Naive B cell (primary cell): ENCODE data around the gene PCED1B. TPM values are rescaled to one million over a fixed set of nuclear protein-coding genes. Genes with fewer than 3 reads are reported as not detected.

Experiments used
- ATAC-seq, 2 donors: fragments of 150-1000 bp; cut with Tn5 transposase; 2 replicates each; pipeline ENCODE4 v1.10.0; 2021; ENCODE audit warnings: low read depth in 2 of 2, mild to moderate bottlenecking in 2 of 2, moderate library complexity in 2 of 2
- DNase-seq: peaks from one replicate; pipeline ENCODE4 v3.0.0; 2022
- H3K27ac Mint-ChIP-seq, 6 donors: one replicate each; pipeline ENCODE4 v1.8.0; 2020 to 2022; ENCODE audit warnings: mild to moderate bottlenecking in 6 of 6, mixed read lengths in 6 of 6, moderate library complexity in 5 of 6, inconsistent platforms in 2 of 6
- H3K27me3 Mint-ChIP-seq, 3 donors: one replicate each; pipeline ENCODE4 v1.8.0; 2021 to 2022; ENCODE audit warnings: mixed read lengths in 3 of 3, mild to moderate bottlenecking in 1 of 3
- H3K36me3 Mint-ChIP-seq, 2 donors: one replicate each; pipeline ENCODE4 v1.8.0; 2020 to 2022; ENCODE audit warnings: mixed read lengths in 2 of 2, inconsistent platforms in 1 of 2, mild to moderate bottlenecking in 1 of 2
- H3K4me1 Mint-ChIP-seq, 3 donors: one replicate each; pipeline ENCODE4 v1.8.0; 2020 to 2022; ENCODE audit warnings: mixed read lengths in 3 of 3, inconsistent platforms in 1 of 3, mild to moderate bottlenecking in 1 of 3, moderate library complexity in 1 of 3
- H3K4me3 Mint-ChIP-seq, 8 donors: one replicate each; pipeline ENCODE4 v1.8.0; 2020 to 2022; ENCODE audit warnings: mild to moderate bottlenecking in 8 of 8, mixed read lengths in 8 of 8, moderate library complexity in 8 of 8, inconsistent platforms in 2 of 8
- H3K9me3 Mint-ChIP-seq, 7 donors: one replicate each; pipeline ENCODE4 v1.8.0; 2020 to 2022; ENCODE audit warnings: mixed read lengths in 7 of 7, mild to moderate bottlenecking in 5 of 7, inconsistent platforms in 2 of 7, moderate library complexity in 1 of 7
- polyA plus RNA-seq, 6 donors: library from polyadenylated mRNA; unstranded; fragments of 300-500 nt; fragmentation: Illumina TruSeq; gene quantifications; one replicate each; pipeline ENCODE4 v1.2.3, GENCODE V29; 2021; ENCODE audit warnings: low read depth in 6 of 6

Gene PCED1B
- polyA plus RNA-seq, 6 donors from 2014 or later: 8.2 to 17.4 (median 11.0) TPM

DNA sequence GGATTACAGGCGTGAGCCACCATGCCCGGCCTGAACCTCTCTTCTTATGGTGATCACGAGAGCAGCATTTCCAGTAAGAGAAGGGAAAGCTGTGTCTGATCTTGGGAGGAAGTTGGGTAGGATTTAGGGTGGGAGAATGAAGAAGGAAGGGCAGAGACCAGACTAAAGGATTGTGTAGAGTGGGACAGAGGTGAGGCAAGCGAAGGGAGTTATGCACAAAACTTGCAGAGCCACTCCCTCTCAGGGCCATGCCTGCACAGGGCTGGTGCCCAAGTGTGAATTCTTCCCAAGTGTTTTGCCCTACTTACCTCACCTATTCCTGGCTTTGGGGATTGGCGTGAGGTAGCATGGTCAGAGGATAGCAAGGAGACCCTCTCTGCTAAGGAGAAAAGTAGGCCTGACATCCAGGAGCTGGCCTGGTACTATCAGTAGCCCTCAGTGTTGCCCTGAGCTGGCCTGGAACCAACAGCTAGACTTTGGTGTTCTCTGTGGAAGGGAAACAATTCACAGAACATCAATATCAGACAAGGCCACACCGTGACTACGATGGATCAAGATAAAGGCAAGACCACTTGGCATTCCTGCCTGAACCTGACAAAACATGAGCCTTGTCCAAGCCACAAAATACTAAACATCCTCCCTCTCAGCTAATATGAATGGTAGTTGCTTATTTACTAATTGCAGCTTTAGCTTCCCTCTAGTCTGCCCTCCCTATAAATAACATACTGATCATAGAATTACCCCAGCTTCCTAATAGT lies 201.3 kb downstream of the PCED1B start:
- H3K27me3 Mint-ChIP-seq: no peaks in the 10 kb centered on the region
- H3K9me3 Mint-ChIP-seq: peaks cover 0 to 5% (median 0%) of the 10 kb centered on the region in 7 donors
- H3K4me1 Mint-ChIP-seq: peaks cover 23 to 28% (median 25%) of the 10 kb centered on the region in 3 donors
- H3K36me3 Mint-ChIP-seq: no peaks in the 10 kb centered on the region
- no peak overlapping the region for H3K4me3 Mint-ChIP-seq
- DNase-seq (no peak), ATAC-seq (no peak)
- no peak overlapping the region for H3K27ac Mint-ChIP-seq

DNA sequence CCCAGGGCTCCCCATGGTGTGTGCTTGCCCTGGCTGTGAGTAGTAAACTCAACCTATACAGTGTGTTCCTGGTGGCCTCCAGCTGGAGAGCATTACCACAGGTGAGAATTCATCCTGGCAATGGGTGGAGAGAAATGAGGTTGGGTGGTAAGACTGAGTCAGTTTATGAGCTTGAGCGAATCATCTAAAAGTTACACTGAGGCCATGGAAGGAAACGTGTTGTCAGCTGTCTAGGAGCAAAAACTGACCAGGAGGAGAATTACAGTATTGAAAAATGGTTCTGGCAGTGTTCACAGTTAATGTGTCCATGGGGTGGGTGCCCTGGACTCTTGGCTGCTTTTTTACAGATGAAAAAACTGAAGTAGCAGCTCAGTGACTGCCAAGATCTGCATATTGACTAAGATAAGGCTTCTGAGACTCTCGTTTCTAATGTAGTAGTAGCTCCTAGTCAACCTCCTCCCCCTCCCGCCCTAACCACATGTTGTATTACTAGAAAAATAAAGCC lies 202.3 kb downstream of the PCED1B start:
- H3K27me3 Mint-ChIP-seq: no peaks in the 10 kb centered on the region

DNA sequence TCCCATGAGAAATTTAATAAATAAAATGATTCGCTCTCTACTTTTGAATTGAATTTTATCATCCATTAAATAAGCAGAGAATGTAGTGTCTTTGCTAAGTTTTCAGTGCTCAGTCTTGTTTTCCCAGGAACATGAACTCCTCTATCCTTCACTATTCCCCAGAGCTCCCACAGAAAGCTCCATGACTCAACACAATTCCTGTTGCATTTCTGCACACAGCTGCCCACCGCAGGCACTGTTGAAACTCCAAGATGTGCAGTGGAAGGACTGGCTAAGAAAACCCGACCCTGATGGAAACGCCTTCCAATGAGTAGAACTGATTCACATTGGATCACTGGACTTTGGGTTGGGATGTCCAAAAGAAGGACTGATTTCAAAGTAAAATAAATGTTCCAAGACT lies 202.8 kb downstream of the PCED1B start:
- DNase-seq (no peak), ATAC-seq (no peak)
- H3K36me3 Mint-ChIP-seq: no peaks in the 10 kb centered on the region
- no peaks in the 10 kb centered on the region for H3K27me3 Mint-ChIP-seq
- H3K4me3 Mint-ChIP-seq: no peak overlapping the region
- peaks cover 0 to 5% (median 0%) of the 10 kb centered on the region in 7 donors for H3K9me3 Mint-ChIP-seq
- H3K27ac Mint-ChIP-seq: no peak overlapping the region
- H3K4me1 Mint-ChIP-seq: peaks cover 9 to 13% (median 13%) of the 10 kb centered on the region in 3 donors

More for the DNA sequence above, 202.3 kb downstream of the PCED1B start:
- no peak overlapping the region for H3K4me3 Mint-ChIP-seq
- H3K27ac Mint-ChIP-seq: peak overlapping the region in 2 of 6 donors; percentile 20 to 28
- ATAC-seq: no peak
- H3K36me3 Mint-ChIP-seq: no peaks in the 10 kb centered on the region
- DNase-seq: no peak
- peaks cover 0 to 5% (median 0%) of the 10 kb centered on the region in 7 donors for H3K9me3 Mint-ChIP-seq
- H3K4me1 Mint-ChIP-seq: peaks cover 14 to 18% (median 17%) of the 10 kb centered on the region in 3 donors

Other genes with a start within 250 kb of the PCED1B start
- 10 to 100 TPM in 1 of 6 donors, 1 to 10 TPM in 4, under 1 TPM in 1; 0.08 to 10.7 (median 6.1) TPM for gene AMIGO2, start 338 bp downstream of the PCED1B start, polyA plus RNA-seq